Parietal lobe (tissue), 1 donor: ENCODE results near the gene KRT34. TPM values are rescaled to one million over a fixed set of nuclear protein-coding genes. Genes with fewer than 3 reads are reported as not detected.

Experiments
- total RNA-seq: library from RNA; depleted of rRNA; stranded (reverse); fragments of >200 nt; gene quantifications from one replicate; pipeline ENCODE4 v1.2.3, GENCODE V29; 2014

The KRT34 gene
- 0.94 TPM for total RNA-seq

GRCh38 chr17:41381943-41382342 lies at the start of gene KRT34:
Gene KRT34 (minus strand): TSS chr17:41382306. CDS start chr17:41382246, 60 bp downstream.

GRCh38 chr17:41424111-41424635 lies 42.1 kb upstream of the KRT34 start, which contains the start of gene KRT37:
Gene KRT37 (minus strand): TSS chr17:41424585. CDS start chr17:41424523, 62 bp downstream.

GRCh38 chr17:41396996-41397660 lies 15.0 kb upstream of the KRT34 start, which contains the start of gene KRT31:
Gene KRT31 (minus strand): TSS chr17:41397608. CDS start chr17:41397539, 69 bp downstream.

GRCh38 chr17:41369713-41370112 lies 12.4 kb downstream of the KRT34 start, which contains the start of gene KRT33B:
Gene KRT33B (minus strand): TSS chr17:41369813. CDS start chr17:41369750, 63 bp downstream.

GRCh38 chr17:41350381-41350878 lies 31.7 kb downstream of the KRT34 start, which contains the start of gene KRT33A:
Gene KRT33A (minus strand): TSS chr17:41350828. CDS start chr17:41350767, 61 bp downstream.

Other genes with a start within 250 kb of the KRT34 start
- not detected for gene KRTAP4-6, start 241.8 kb downstream of the KRT34 start, total RNA-seq
- not detected for gene KRTAP4-5, start 232.5 kb downstream of the KRT34 start, total RNA-seq
- gene KRTAP4-4, start 221.6 kb downstream of the KRT34 start, total RNA-seq = not detected
- gene KRTAP4-3, start 214.1 kb downstream of the KRT34 start, total RNA-seq = not detected
- not detected for gene KRTAP4-2, start 204.1 kb downstream of the KRT34 start, total RNA-seq
- not detected for gene KRTAP4-1, start 197.4 kb downstream of the KRT34 start, total RNA-seq
- gene KRTAP9-1, start 192.4 kb downstream of the KRT34 start, total RNA-seq = not detected
- not detected for gene KRTAP9-2, start 155.7 kb downstream of the KRT34 start, total RNA-seq
- gene KRTAP9-3, start 149.9 kb downstream of the KRT34 start, total RNA-seq = not detected
- gene KRTAP9-8, start 144.3 kb downstream of the KRT34 start, total RNA-seq = not detected
- gene KRTAP9-4, start 132.6 kb downstream of the KRT34 start, total RNA-seq = not detected
- gene KRTAP9-9, start 126.9 kb downstream of the KRT34 start, total RNA-seq = not detected
- not detected for gene KRTAP9-6, start 116.9 kb downstream of the KRT34 start, total RNA-seq
- gene KRTAP9-7, start 106.6 kb downstream of the KRT34 start, total RNA-seq = not detected
- gene KRTAP29-1, start 79.5 kb downstream of the KRT34 start, total RNA-seq = not detected
- not detected for gene KRTAP16-1, start 73.0 kb downstream of the KRT34 start, total RNA-seq
- not detected for gene KRTAP17-1, start 66.6 kb downstream of the KRT34 start, total RNA-seq
- not detected for gene KRT33A, start 31.5 kb downstream of the KRT34 start, total RNA-seq
- gene KRT33B, start 12.5 kb downstream of the KRT34 start, total RNA-seq = not detected
- gene KRT31, start 15.3 kb upstream of the KRT34 start, total RNA-seq = 0.94 TPM
- gene KRT37, start 42.3 kb upstream of the KRT34 start, total RNA-seq = not detected
- gene KRT38, start 58.7 kb upstream of the KRT34 start, total RNA-seq = not detected
- gene KRT32, start 85.1 kb upstream of the KRT34 start, total RNA-seq = not detected
- gene KRT35, start 98.8 kb upstream of the KRT34 start, total RNA-seq = not detected
- not detected for gene KRT36, start 107.6 kb upstream of the KRT34 start, total RNA-seq
- gene KRT13, start 123.3 kb upstream of the KRT34 start, total RNA-seq = not detected
- gene KRT15, start 136.6 kb upstream of the KRT34 start, total RNA-seq = not detected
- 5.9 TPM for gene KRT19, start 146.0 kb upstream of the KRT34 start, total RNA-seq
- not detected for gene KRT9, start 189.8 kb upstream of the KRT34 start, total RNA-seq
- not detected for gene KRT14, start 204.6 kb upstream of the KRT34 start, total RNA-seq
- gene KRT16, start 230.5 kb upstream of the KRT34 start, total RNA-seq = not detected
- not detected for gene KRT17, start 242.3 kb upstream of the KRT34 start, total RNA-seq